GM23338 (cell line): ENCODE data around the gene LARGE1. TPM values are rescaled to one million over a fixed set of nuclear protein-coding genes. Genes with fewer than 3 reads are reported as not detected.

ENCODE experiments used
- ATAC-seq: fragments of 200-7000 bp; cut with Tn5 transposase; 3 replicates; pipeline ENCODE4 v1.9.1; 2020
- DNase-seq: peaks from one replicate; pipeline ENCODE4 v3.0.0-alpha.2; 2015; ENCODE audit warnings: low spot score
- H2AFZ ChIP-seq: fragments of 200-600 bp; sonication (generic); 2 replicates; pipeline ENCODE4 v1.8.0; 2016; ENCODE audit warnings: antibody characterized with exemption, mild to moderate bottlenecking, moderate library complexity
- H3F3A ChIP-seq: fragments of 200-600 bp; sonication (generic); replicated peaks from 2 replicates; pipeline ENCODE4 v1.8.0; 2017; ENCODE audit warnings: antibody characterized with exemption, mixed run types, low read depth
- H3K27ac ChIP-seq: fragments of 200-600 bp; sonication (generic); 2 replicates; pipeline ENCODE4 v1.6.1; 2016; ENCODE audit warnings: low read depth
- H3K27me3 ChIP-seq: fragments of 200-600 bp; sonication (generic); 2 replicates; pipeline ENCODE4 v1.8.0; 2016; ENCODE audit warnings: mild to moderate bottlenecking, mixed run types, moderate library complexity; ENCODE audit not compliant: insufficient read depth
- H3K36me3 ChIP-seq: fragments of 200-600 bp; sonication (generic); 2 replicates; pipeline ENCODE4 v1.8.0; 2016; ENCODE audit warnings: mild to moderate bottlenecking; ENCODE audit not compliant: insufficient read depth
- H3K4me1 ChIP-seq: fragments of 200-600 bp; sonication (generic); 2 replicates; pipeline ENCODE4 v1.8.0; 2016; ENCODE audit warnings: mild to moderate bottlenecking, moderate library complexity; ENCODE audit not compliant: insufficient read depth
- H3K4me2 ChIP-seq: fragments of 200-600 bp; sonication (generic); 2 replicates; pipeline ENCODE4 v1.7.1; 2017; ENCODE audit warnings: mixed run types
- H3K4me3 ChIP-seq: fragments of 200-600 bp; sonication (generic); 2 replicates; pipeline ENCODE4 v1.6.1; 2016; ENCODE audit warnings: mixed run types
- H3K79me2 ChIP-seq: fragments of 200-600 bp; sonication (generic); replicated peaks from 2 replicates; pipeline ENCODE4 v1.8.0; 2017; ENCODE audit warnings: mild to moderate bottlenecking; ENCODE audit not compliant: insufficient read depth
- H3K9me2 ChIP-seq: fragments of 200-600 bp; sonication (generic); 2 replicates; pipeline ENCODE4 v1.8.0; 2017; ENCODE audit not compliant: insufficient read depth
- H4K20me1 ChIP-seq: fragments of 200-600 bp; sonication (generic); replicated peaks from 2 replicates; pipeline ENCODE4 v1.8.0; 2017; ENCODE audit warnings: mild to moderate bottlenecking; ENCODE audit not compliant: insufficient read depth
- H3K27ac Mint-ChIP-seq: 2 replicates; pipeline ENCODE4 v1.8.0; 2020; ENCODE audit warnings: inconsistent platforms, mild to moderate bottlenecking, moderate library complexity, mixed read lengths
- H3K27me3 Mint-ChIP-seq: 3 replicates; pipeline ENCODE4 v1.8.0; 2022; ENCODE audit warnings: low read depth, mild to moderate bottlenecking, moderate library complexity, mixed read lengths, inconsistent platforms; ENCODE audit not compliant: insufficient read depth, poor library complexity
- H3K36me3 Mint-ChIP-seq: 3 replicates; pipeline ENCODE4 v1.8.0; 2021; ENCODE audit warnings: low read depth, mild to moderate bottlenecking, inconsistent platforms, moderate library complexity, mixed read lengths
- H3K4me1 Mint-ChIP-seq: 3 replicates; pipeline ENCODE4 v1.8.0; 2020; ENCODE audit warnings: mild to moderate bottlenecking, inconsistent platforms, mixed read lengths
- H3K4me3 Mint-ChIP-seq: 3 replicates; pipeline ENCODE4 v1.8.0; 2021; ENCODE audit warnings: moderate library complexity, mild to moderate bottlenecking, inconsistent platforms, mixed read lengths
- H3K9me3 Mint-ChIP-seq: 3 replicates; pipeline ENCODE4 v1.8.0; 2020; ENCODE audit warnings: moderate library complexity, mild to moderate bottlenecking, inconsistent platforms, mixed read lengths
- CTCF ChIP-seq, 2 experiments: fragments of 200-600 bp in 1 of 2; sonication (generic) in 1 of 2; conservative IDR thresholded peaks; 2 replicates each; pipeline versions ENCODE4 v1.5.1 to v1.6.1; 2016 to 2017; ENCODE audit warnings: antibody characterized with exemption in 2 of 2, low read depth in 2 of 2, mild to moderate bottlenecking in 2 of 2, moderate library complexity in 1 of 2
- JUNB ChIP-seq: IDR thresholded peaks from one replicate; pipeline ENCODE4 v1.6.1; 2016; ENCODE audit warnings: antibody characterized with exemption; ENCODE audit not compliant: unreplicated experiment
- NANOG ChIP-seq: IDR thresholded peaks from 2 replicates; pipeline ENCODE4 v1.6.1; 2016; ENCODE audit warnings: antibody characterized with exemption, borderline replicate concordance
- REST ChIP-seq: IDR thresholded peaks from one replicate; pipeline ENCODE4 v1.6.1; 2018; ENCODE audit warnings: antibody characterized with exemption; ENCODE audit not compliant: unreplicated experiment
- STAT1 ChIP-seq: IDR thresholded peaks from one replicate; pipeline ENCODE4 v1.6.1; 2016; ENCODE audit warnings: antibody characterized with exemption; ENCODE audit not compliant: unreplicated experiment
- ZNF114 ChIP-seq: fragments of 250-450 bp; sonication (Bioruptor Pico); IDR thresholded peaks from 2 replicates; pipeline ENCODE4 v1.5.0; 2020; ENCODE audit warnings: mild to moderate bottlenecking, moderate library complexity
- ZNF331 ChIP-seq: fragments of 250-450 bp; sonication (Bioruptor Pico); IDR thresholded peaks from 2 replicates; pipeline ENCODE4 v1.5.0; 2020; ENCODE audit warnings: low read depth, mild to moderate bottlenecking, moderate library complexity
- ZNF462 ChIP-seq: fragments of 250-450 bp; sonication (Bioruptor Pico); IDR thresholded peaks from 2 replicates; pipeline ENCODE4 v1.5.0; 2020; ENCODE audit warnings: mild to moderate bottlenecking, moderate library complexity
- polyA plus RNA-seq: library from polyadenylated mRNA; unstranded; fragments of >200 nt; fragmentation: Nextera tagmentation; extraction: Ambion mirVana; gene quantifications from 2 replicates; pipeline ENCODE4 v1.2.1, GENCODE V29; 2016
- total RNA-seq: library from RNA; depleted of rRNA; stranded (reverse); fragments of >200 nt; shearing (Covaris generic); gene quantifications from 2 replicates; pipeline ENCODE4 v1.2.3, GENCODE V29; 2014

Gene LARGE1
- total and polyA plus RNA-seq, 2 experiments from 2014 or later, result 12.8 to 75.6 TPM

GRCh38 chr22:33962409-33962808, 42.1 kb upstream of the LARGE1 start (continued):
- no peak for TF ChIP-seq CTCF (conservative IDR thresholded peaks at IDR 0.05; ENCODE audit: low read depth in 2 of 2)
- no peak for TF ChIP-seq REST
- TF ChIP-seq ZNF114 (CRISPR knock-in tag), result no peak
- no peak for TF ChIP-seq STAT1
- TF ChIP-seq ZNF331 (CRISPR knock-in tag), result no peak
- no peak for TF ChIP-seq JUNB

GRCh38 chr22:33958741-33959140, 38.5 kb upstream of the LARGE1 start:
- Histone ChIP-seq H3K36me3 (no peaks in the 10 kb centered on the region), H3K27ac (no peak overlapping the region), H4K20me1 (no peaks in the 10 kb centered on the region), H2AFZ (no peak overlapping the region), H3K4me1 (no peaks in the 10 kb centered on the region), H3K27me3 (no peaks in the 10 kb centered on the region), H3K4me2 (no peak overlapping the region), H3F3A (no peaks in the 10 kb centered on the region), H3K4me3 (no peak overlapping the region), H3K9me2 (0 out of 2 replicates have a peak, but pooled peaks cover 4% of the 10 kb centered on the region), H3K79me2 (no peaks in the 10 kb centered on the region)
- DNase-seq, result no peak
- ATAC-seq, result no peak
- H3K27me3 Mint-ChIP-seq, result peaks cover 1% of the 10 kb centered on the region
- H3K4me1 Mint-ChIP-seq, result no peaks in the 10 kb centered on the region
- H3K27ac Mint-ChIP-seq, result no peak overlapping the region
- H3K9me3 Mint-ChIP-seq, result 0 out of 3 replicates have a peak, but pooled peaks cover 3% of the 10 kb centered on the region
- H3K4me3 Mint-ChIP-seq, result no peak overlapping the region
- H3K36me3 Mint-ChIP-seq, result no peaks in the 10 kb centered on the region
- TF ChIP-seq NANOG (no peak), ZNF462 (CRISPR knock-in tag) (no peak), REST (no peak)
